A549 (cell line): ENCODE measurements around the gene CIBAR2.

Experiments used
- CEBPB ChIP-seq, 2 experiments: fragments of >200 bp in 1 of 2; sonication (Bioruptor Twin) in 1 of 2; formaldehyde crosslinking in 1 of 2; IDR thresholded peaks; 2 replicates each; pipeline ENCODE4 v1.6.1; 2012 to 2016
- EP300 ChIP-seq, 2 experiments: fragments of >200 bp; sonication (Bioruptor Twin); formaldehyde crosslinking; IDR thresholded peaks; 2 replicates in 1 of 2; 3 replicates in 1 of 2; pipeline ENCODE4 v1.6.1; 2016 to 2017
- NR3C1 ChIP-seq: fragments of >200 bp; sonication (Bioruptor Twin); formaldehyde crosslinking; IDR thresholded peaks from 3 replicates; pipeline ENCODE4 v1.6.1; 2017
- POLR2A ChIP-seq: IDR thresholded peaks from 2 replicates; pipeline ENCODE4 v1.6.1; 2012; ENCODE audit warnings: mild to moderate bottlenecking, low read length
- RFX5 ChIP-seq: fragments of 450-650 bp; IDR thresholded peaks from 2 replicates; pipeline ENCODE4 v1.7.1; 2014; ENCODE audit warnings: antibody characterized with exemption, mild to moderate bottlenecking, moderate library complexity
- TF ChIP-seq, protein P1 (sequence below): fragments of 250-450 bp; sonication (Bioruptor Pico); IDR thresholded peaks from 2 replicates; pipeline ENCODE4 v1.5.0; 2021; ENCODE audit warnings: mild to moderate bottlenecking, moderate library complexity, borderline replicate concordance

DNA sequence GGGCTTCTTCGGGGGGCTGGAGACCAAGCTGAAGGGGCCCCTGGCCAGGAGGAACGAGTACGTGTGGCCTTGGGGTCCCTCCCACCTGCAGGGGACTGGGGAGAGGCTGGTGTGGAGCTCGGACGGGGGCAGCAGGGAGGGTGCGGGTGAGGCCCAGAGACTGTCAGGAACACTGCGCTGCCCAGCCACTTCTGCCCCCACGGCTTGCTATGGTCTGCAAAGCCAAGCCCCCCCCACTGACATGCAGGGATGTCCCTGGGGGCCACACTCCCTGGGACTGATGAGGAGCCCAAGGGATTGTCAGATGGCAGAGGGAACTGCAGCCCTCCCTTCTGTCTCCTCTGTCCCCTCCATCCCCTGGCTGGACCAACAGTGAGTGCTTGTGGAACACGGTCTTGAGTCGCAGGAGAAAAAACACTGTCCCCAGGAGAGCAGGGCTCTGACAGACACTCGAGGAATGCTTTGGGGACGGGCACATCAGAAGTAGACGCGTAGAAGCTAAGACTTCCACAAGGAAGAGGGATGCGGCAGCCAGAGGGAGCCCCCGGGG is 34.6 kb downstream of the CIBAR2 start:
- TF ChIP-seq EP300 (IDR thresholded peaks at IDR 0.05) (no peak), CEBPB (IDR thresholded peaks at IDR 0.05) (no peak), POLR2A (no peak), NR3C1 (no peak), RFX5 (no peak)
- TF ChIP-seq, protein P1, sequence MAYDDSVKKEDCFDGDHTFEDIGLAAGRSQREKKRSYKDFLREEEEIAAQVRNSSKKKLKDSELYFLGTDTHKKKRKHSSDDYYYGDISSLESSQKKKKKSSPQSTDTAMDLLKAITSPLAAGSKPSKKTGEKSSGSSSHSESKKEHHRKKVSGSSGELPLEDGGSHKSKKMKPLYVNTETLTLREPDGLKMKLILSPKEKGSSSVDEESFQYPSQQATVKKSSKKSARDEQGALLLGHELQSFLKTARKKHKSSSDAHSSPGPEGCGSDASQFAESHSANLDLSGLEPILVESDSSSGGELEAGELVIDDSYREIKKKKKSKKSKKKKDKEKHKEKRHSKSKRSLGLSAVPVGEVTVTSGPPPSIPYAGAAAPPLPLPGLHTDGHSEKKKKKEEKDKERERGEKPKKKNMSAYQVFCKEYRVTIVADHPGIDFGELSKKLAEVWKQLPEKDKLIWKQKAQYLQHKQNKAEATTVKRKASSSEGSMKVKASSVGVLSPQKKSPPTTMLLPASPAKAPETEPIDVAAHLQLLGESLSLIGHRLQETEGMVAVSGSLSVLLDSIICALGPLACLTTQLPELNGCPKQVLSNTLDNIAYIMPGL = no peak
